OCI-LY1 (cell line): Measurements from ENCODE around the gene TOM1L2.

Experiments used
- H2AFZ ChIP-seq: fragments of 200-600 bp; sonication (generic), shearing (Covaris generic); 2 replicates; pipeline ENCODE4 v1.6.0; 2014; ENCODE audit warnings: antibody characterized with exemption, mild to moderate bottlenecking, low read length
- H3F3A ChIP-seq: fragments of 200-600 bp; sonication (generic), shearing (Covaris generic); 2 replicates; pipeline ENCODE4 v1.6.0; 2014; ENCODE audit warnings: mild to moderate bottlenecking, antibody characterized with exemption, low read length, moderate library complexity; ENCODE audit not compliant: insufficient read depth
- H3K27ac ChIP-seq: fragments of 200-600 bp; sonication (generic); 2 replicates; pipeline ENCODE4 v1.5.1; 2014; ENCODE audit warnings: low read length, mixed run types, mild to moderate bottlenecking, low read depth; ENCODE audit not compliant: poor library complexity, severe bottlenecking
- H3K27me3 ChIP-seq: fragments of 200-600 bp; sonication (generic); 2 replicates; pipeline ENCODE4 v1.6.0; 2014; ENCODE audit warnings: antibody characterized with exemption, mild to moderate bottlenecking, low read length, moderate library complexity; ENCODE audit not compliant: insufficient read depth
- H3K36me3 ChIP-seq: fragments of 200-600 bp; sonication (generic); 2 replicates; pipeline ENCODE4 v1.6.1; 2014; ENCODE audit warnings: mild to moderate bottlenecking, antibody characterized with exemption, low read length, moderate library complexity, mixed read lengths; ENCODE audit not compliant: insufficient read depth
- H3K4me1 ChIP-seq: fragments of 200-600 bp; sonication (generic); 2 replicates; pipeline ENCODE4 v1.5.1; 2014; ENCODE audit warnings: mild to moderate bottlenecking, low read length, moderate library complexity; ENCODE audit not compliant: insufficient read depth, severe bottlenecking
- H3K4me2 ChIP-seq: fragments of 200-600 bp; sonication (generic), shearing (Covaris generic); 2 replicates; pipeline ENCODE4 v1.6.1; 2014; ENCODE audit warnings: low read length
- H3K4me3 ChIP-seq: fragments of 200-600 bp; sonication (generic); 2 replicates; pipeline ENCODE4 v1.5.1; 2014; ENCODE audit warnings: low read length, low read depth, mild to moderate bottlenecking, mixed read lengths; ENCODE audit not compliant: poor library complexity, severe bottlenecking
- H3K79me2 ChIP-seq: fragments of 200-600 bp; shearing (Covaris generic); 2 replicates; pipeline ENCODE4 v1.6.1; 2016; ENCODE audit warnings: mixed run types, low read length, mixed read lengths; ENCODE audit not compliant: insufficient read depth
- H3K9ac ChIP-seq: fragments of 200-600 bp; sonication (generic), shearing (Covaris generic); 2 replicates; pipeline ENCODE4 v1.6.1; 2014; ENCODE audit warnings: mild to moderate bottlenecking, low read length, mixed read lengths
- H3K9me2 ChIP-seq: fragments of 200-600 bp; sonication (generic), shearing (Covaris generic); 2 replicates; pipeline ENCODE4 v1.6.1; 2014; ENCODE audit warnings: low read depth, mild to moderate bottlenecking, low read length, mixed read lengths
- H3K9me3 ChIP-seq: fragments of 200-600 bp; shearing (Covaris generic); 2 replicates; pipeline ENCODE4 v1.6.1; 2014; ENCODE audit warnings: low read length, mixed read lengths
- H4K20me1 ChIP-seq: fragments of 200-600 bp; sonication (generic), shearing (Covaris generic); 2 replicates; pipeline ENCODE4 v1.6.0; 2016; ENCODE audit warnings: mild to moderate bottlenecking, low read length; ENCODE audit not compliant: insufficient read depth
- EZH2 ChIP-seq: fragments of 200-600 bp; sonication (generic), shearing (Covaris generic); IDR thresholded peaks from 2 replicates; pipeline ENCODE4 v1.8.0; 2017; ENCODE audit warnings: borderline replicate concordance, mixed run types, mild to moderate bottlenecking, antibody characterized with exemption, low read length, moderate library complexity, mixed read lengths
- TF ChIP-seq, protein P1 (sequence below): fragments of 200-600 bp; sonication (generic), shearing (Covaris generic); IDR thresholded peaks from 2 replicates; pipeline ENCODE4 v1.5.1; 2017; ENCODE audit warnings: mild to moderate bottlenecking, antibody characterized with exemption, low read length, moderate library complexity, mixed read lengths

Gene TOM1L2

DNA sequence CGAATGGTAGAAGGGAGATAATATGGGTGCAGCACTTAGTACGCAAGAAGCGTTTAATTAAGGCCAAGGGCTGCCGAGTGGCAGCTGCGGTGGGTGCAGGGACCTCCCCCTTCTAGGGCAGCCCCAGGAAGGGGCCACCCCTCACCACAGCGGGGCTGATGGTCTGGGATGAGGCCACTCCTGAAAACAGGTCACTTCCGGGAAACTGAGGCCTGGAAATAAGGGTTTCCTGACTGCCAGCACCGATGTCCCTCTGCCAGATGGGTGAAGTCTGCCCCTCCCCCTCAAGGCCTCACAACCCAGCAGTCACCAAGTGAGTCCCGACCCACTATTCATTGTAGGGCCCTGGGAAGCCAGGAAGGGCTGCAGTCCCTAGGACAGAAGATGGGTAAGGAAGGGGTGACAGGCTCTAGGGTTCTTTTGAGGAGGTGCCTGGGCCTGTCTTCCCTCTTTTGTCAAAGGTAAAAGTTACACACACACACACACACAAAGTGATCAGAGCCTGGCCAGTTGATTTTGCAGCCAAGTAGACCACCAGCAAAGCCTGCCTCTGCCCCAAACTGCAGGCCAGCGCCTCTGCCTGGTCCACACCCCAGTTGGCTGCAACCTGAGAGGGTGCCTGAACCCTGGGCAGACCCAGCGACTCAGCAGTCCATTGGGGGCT is 147.9 kb downstream of the TOM1L2 start:
- Histone ChIP-seq H3K4me2 (peak overlapping the region; percentile 96), H3K4me3 (peak overlapping the region; percentile 60), H2AFZ (no peak overlapping the region), H3K4me1 (peaks cover 95% of the 10 kb centered on the region), H3K36me3 (peaks cover 21% of the 10 kb centered on the region; the same call in 1 of the 2 replicates), H3K9ac (peak overlapping the region; percentile 82), H3F3A (no peaks in the 10 kb centered on the region), H3K27ac (peak overlapping the region; percentile 98), H3K79me2 (peaks cover 5% of the 10 kb centered on the region; the same call in 1 of the 2 replicates), H3K27me3 (no peaks in the 10 kb centered on the region), H3K9me3 (no peaks in the 10 kb centered on the region), H3K9me2 (no peaks in the 10 kb centered on the region), H4K20me1 (no peaks in the 10 kb centered on the region)
- TF ChIP-seq EZH2 = no peak
- TF ChIP-seq, protein P1, sequence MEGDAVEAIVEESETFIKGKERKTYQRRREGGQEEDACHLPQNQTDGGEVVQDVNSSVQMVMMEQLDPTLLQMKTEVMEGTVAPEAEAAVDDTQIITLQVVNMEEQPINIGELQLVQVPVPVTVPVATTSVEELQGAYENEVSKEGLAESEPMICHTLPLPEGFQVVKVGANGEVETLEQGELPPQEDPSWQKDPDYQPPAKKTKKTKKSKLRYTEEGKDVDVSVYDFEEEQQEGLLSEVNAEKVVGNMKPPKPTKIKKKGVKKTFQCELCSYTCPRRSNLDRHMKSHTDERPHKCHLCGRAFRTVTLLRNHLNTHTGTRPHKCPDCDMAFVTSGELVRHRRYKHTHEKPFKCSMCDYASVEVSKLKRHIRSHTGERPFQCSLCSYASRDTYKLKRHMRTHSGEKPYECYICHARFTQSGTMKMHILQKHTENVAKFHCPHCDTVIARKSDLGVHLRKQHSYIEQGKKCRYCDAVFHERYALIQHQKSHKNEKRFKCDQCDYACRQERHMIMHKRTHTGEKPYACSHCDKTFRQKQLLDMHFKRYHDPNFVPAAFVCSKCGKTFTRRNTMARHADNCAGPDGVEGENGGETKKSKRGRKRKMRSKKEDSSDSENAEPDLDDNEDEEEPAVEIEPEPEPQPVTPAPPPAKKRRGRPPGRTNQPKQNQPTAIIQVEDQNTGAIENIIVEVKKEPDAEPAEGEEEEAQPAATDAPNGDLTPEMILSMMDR = no peak

DNA sequence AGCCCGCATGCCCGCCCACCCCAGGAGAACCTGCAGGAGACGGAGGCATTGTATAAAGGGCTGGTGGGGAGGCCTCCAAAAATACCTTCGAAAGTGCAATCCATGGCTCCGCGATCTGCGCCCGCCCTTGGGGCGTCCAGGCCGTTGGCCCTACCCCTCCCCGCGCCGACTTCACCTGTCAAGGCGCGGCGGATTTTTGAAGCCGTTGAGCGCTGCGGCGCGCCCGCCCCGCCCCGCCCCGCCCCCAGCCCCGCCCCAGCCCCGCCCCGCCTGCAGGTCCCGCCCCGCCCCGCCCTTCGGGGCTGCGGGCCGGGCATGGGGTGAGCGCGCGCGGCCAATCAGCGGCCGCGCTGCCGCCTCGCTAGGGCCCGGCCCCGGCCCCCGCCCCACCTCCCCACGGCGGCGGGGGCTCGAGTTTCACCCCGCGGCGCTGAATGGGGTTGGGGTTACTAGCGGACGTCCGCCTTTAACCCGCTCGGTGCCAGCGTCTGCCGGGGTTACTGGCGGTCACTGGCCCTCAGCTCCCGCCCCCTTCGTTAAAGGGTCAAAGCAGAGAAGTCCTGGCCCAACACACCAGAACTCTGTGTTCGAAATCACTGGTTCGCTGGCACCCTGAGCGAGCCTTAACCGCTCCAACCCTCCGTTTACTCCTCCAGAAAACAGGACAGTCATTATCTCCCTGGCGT is 148.6 kb downstream of the TOM1L2 start:
- Histone ChIP-seq H4K20me1 (no peaks in the 10 kb centered on the region), H3K4me3 (peak overlapping the region; percentile 79), H3K36me3 (peaks cover 27% of the 10 kb centered on the region; the same call in 1 of the 2 replicates), H3K27ac (peak overlapping the region; percentile 98), H3K79me2 (peaks cover 5% of the 10 kb centered on the region; the same call in 1 of the 2 replicates), H3K9me3 (no peaks in the 10 kb centered on the region), H3K9ac (peak overlapping the region; percentile 82), H3K9me2 (no peaks in the 10 kb centered on the region), H3K4me2 (peak overlapping the region; percentile 96), H3F3A (no peaks in the 10 kb centered on the region), H3K4me1 (peaks cover 91% of the 10 kb centered on the region), H2AFZ (no peak overlapping the region), H3K27me3 (no peaks in the 10 kb centered on the region)
- TF ChIP-seq EZH2 = no peak
- TF ChIP-seq, protein P1 = no peak

DNA sequence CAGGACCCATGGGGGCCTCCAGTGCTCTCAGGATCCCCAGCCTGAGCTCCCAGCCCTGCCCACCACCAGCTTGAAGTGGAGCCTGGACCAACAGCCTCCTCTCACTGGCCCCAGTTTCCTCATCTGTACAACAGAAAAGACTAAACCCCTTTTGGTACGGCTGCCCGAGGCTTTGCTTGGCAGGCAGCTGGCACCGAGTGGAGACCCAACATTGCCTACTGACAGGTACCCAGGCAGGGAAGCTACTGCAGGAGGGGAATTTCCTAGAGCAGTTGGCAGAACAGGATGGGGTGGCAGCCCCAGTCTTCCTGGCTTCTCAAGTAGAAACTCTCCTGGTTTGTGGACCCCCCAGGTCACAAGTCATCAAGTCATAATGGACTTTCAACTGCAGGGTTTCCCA is 149.6 kb downstream of the TOM1L2 start:
- Histone ChIP-seq H3K36me3 (peaks cover 36% of the 10 kb centered on the region), H3K9me2 (no peaks in the 10 kb centered on the region), H3K4me2 (peak overlapping the region; percentile 95), H3K9me3 (no peaks in the 10 kb centered on the region), H2AFZ (no peak overlapping the region), H3K79me2 (peaks cover 5% of the 10 kb centered on the region; the same call in 1 of the 2 replicates), H3K4me1 (peaks cover 81% of the 10 kb centered on the region), H3K4me3 (peak overlapping the region; percentile 79), H3F3A (no peaks in the 10 kb centered on the region), H3K27me3 (no peaks in the 10 kb centered on the region), H3K27ac (peak overlapping the region; percentile 75), H3K9ac (peak overlapping the region; percentile 77), H4K20me1 (no peaks in the 10 kb centered on the region)
- TF ChIP-seq, protein P1 = no peak
- no peak for TF ChIP-seq EZH2
